HepG2 (cell line): Measurements from ENCODE around the gene C11orf24. TPM values are rescaled to one million over a fixed set of nuclear protein-coding genes. Genes with fewer than 3 reads are reported as not detected.

ENCODE experiments used
- CC2D1A ChIP-seq: sonication (generic); formaldehyde crosslinking; IDR thresholded peaks from 2 replicates; pipeline ENCODE4 v1.8.1; 2023; ENCODE audit warnings: mild to moderate bottlenecking, missing genetic modification reagents
- CHD2 ChIP-seq: IDR thresholded peaks from 2 replicates; pipeline ENCODE4 v1.6.1; 2011; ENCODE audit warnings: low read depth, low read length, improper control_type of control experiment
- ERF ChIP-seq: IDR thresholded peaks from 2 replicates; pipeline ENCODE4 v1.6.1; 2018; ENCODE audit warnings: missing biosample characterization, missing genetic modification reagents
- HES4 ChIP-seq: sonication (generic); formaldehyde crosslinking; IDR thresholded peaks from 2 replicates; pipeline ENCODE4 v1.9.0; 2021; ENCODE audit warnings: mild to moderate bottlenecking, missing genetic modification reagents, borderline replicate concordance
- MIER3 ChIP-seq: IDR thresholded peaks from 2 replicates; pipeline ENCODE4 v1.6.1; 2016; ENCODE audit warnings: missing compliant biosample characterization, borderline replicate concordance
- MXD4 ChIP-seq: IDR thresholded peaks from 2 replicates; pipeline ENCODE4 v1.6.1; 2016; ENCODE audit warnings: mild to moderate bottlenecking, missing biosample characterization, missing genetic modification reagents
- MZF1 ChIP-seq: sonication (generic); formaldehyde crosslinking; IDR thresholded peaks from 2 replicates; pipeline ENCODE4 v1.8.1; 2023; ENCODE audit warnings: mild to moderate bottlenecking, missing genetic modification reagents, borderline replicate concordance
- PHF8 ChIP-seq: sonication (generic); formaldehyde crosslinking; IDR thresholded peaks from 2 replicates; pipeline ENCODE4 v1.5.0; 2020; ENCODE audit warnings: missing genetic modification reagents
- ZBTB7A ChIP-seq: sonication (generic); formaldehyde crosslinking; IDR thresholded peaks from 2 replicates; pipeline ENCODE4 v1.8.0; 2022; ENCODE audit warnings: mild to moderate bottlenecking, missing genetic modification reagents
- ZC3H4 ChIP-seq: sonication (generic); formaldehyde crosslinking; IDR thresholded peaks from 2 replicates; pipeline ENCODE4 v1.4.0; 2020; ENCODE audit warnings: missing genetic modification reagents, borderline replicate concordance
- ZFP37 ChIP-seq: sonication (generic); formaldehyde crosslinking; IDR thresholded peaks from 2 replicates; pipeline ENCODE4 v1.4.0; 2020; ENCODE audit warnings: missing genetic modification reagents, borderline replicate concordance
- ZNF768 ChIP-seq: sonication (generic); formaldehyde crosslinking; IDR thresholded peaks from 2 replicates; pipeline ENCODE4 v1.4.0; 2020; ENCODE audit warnings: missing genetic modification reagents
- ZNF792 ChIP-seq: IDR thresholded peaks from 2 replicates; pipeline ENCODE4 v1.6.1; 2016
- ZSCAN25 ChIP-seq: sonication (generic); formaldehyde crosslinking; IDR thresholded peaks from 2 replicates; pipeline ENCODE4 v1.8.0; 2022; ENCODE audit warnings: mild to moderate bottlenecking, missing genetic modification reagents
- polyA plus RNA-seq, 8 experiments: library from polyadenylated mRNA; depleted of rRNA in 3 of 8; stranded (reverse) in 7 of 8; unstranded in 1 of 8; fragments of >200 nt; fragmentation: Illumina TruSeq in 4 of 8; extraction: Trizol in 4 of 8; gene quantifications; 2 replicates each; pipeline versions ENCODE4 v1.2.1 to v1.2.3, GENCODE V29; 2011 to 2016; ENCODE audit warnings: low read depth in 4 of 8, missing spikeins in 1 of 8, mixed read lengths in 1 of 8; ENCODE audit not compliant: insufficient read depth in 1 of 8
- total RNA-seq, 5 experiments: library from RNA; depleted of rRNA; stranded (reverse); fragments of >200 nt; fragmentation: Illumina TruSeq; extraction: Trizol; gene quantifications; 2 replicates each; pipeline ENCODE4 v1.2.3, GENCODE V29; 2016; ENCODE audit warnings: low read depth in 1 of 5
- TF ChIP-seq, protein P1 (sequence below): sonication (generic); formaldehyde crosslinking; IDR thresholded peaks from 2 replicates; pipeline ENCODE4 v1.4.0; 2020; ENCODE audit warnings: missing genetic modification reagents, borderline replicate concordance
- TF ChIP-seq, protein P2 (sequence below): sonication (generic); formaldehyde crosslinking; IDR thresholded peaks from 2 replicates; pipeline ENCODE4 v1.4.0; 2020; ENCODE audit warnings: missing genetic modification reagents
- TF ChIP-seq, protein P3 (sequence below): sonication (generic); formaldehyde crosslinking; IDR thresholded peaks from 2 replicates; pipeline ENCODE4 v1.4.0; 2020; ENCODE audit warnings: missing genetic modification reagents, mild to moderate bottlenecking, borderline replicate concordance
- TF ChIP-seq, protein P4 (sequence below): sonication (generic); formaldehyde crosslinking; conservative IDR thresholded peaks from 2 replicates; pipeline ENCODE4 v1.5.0; 2020; ENCODE audit warnings: missing genetic modification reagents
- TF ChIP-seq, protein P5 (sequence below): IDR thresholded peaks from 2 replicates; pipeline ENCODE4 v1.6.1; 2016

The C11orf24 gene
- total and polyA plus RNA-seq, 2 of the 13 experiments (the other 11 are each of a cell fraction or from before 2014, with no cell fraction given), result 52.9 to 55.5 TPM

DNA sequence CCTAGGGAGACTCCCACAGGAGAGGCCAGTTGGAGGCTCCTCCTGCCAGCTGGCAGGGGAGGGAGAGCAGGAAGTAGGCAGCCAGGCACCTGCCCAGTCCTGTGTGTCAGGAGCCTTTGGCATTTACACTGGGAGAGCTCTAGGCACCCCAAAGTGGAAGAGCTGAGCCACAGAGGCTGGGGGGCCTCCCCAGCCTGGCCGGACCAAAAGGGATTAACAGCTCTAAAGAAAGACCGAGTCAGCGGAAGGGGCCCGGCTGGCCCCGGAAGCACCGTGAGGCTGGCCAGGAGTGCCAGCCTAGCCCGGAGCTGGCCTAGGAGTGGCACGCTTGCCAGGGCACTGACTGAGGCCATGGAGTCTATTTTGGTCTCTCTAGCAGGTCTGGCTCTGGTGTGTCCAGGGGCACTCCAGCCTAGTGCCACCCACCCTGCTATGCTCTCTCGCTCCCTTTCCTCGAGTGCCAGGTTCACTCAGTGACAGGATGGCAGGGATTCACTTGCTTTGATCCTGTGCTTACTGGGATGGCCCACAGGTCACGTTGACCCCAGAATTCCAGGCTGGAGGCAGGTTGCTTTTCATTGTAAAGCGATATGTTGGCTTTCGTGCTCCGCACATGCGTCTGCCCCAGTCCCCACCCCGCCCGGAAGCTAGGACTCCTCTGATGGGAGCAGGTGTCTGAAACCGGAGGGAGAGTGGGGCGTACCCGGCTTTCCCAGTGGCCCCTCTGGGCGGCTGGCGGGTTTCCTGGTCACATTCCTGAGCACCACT is 55.4 kb downstream of the C11orf24 start (continued):
- no peak for TF ChIP-seq ZNF768 (CRISPR knock-in tag)
- TF ChIP-seq MIER3 (CRISPR knock-in tag), result no peak
- TF ChIP-seq ZC3H4 (CRISPR knock-in tag), result no peak
- TF ChIP-seq, protein P1, sequence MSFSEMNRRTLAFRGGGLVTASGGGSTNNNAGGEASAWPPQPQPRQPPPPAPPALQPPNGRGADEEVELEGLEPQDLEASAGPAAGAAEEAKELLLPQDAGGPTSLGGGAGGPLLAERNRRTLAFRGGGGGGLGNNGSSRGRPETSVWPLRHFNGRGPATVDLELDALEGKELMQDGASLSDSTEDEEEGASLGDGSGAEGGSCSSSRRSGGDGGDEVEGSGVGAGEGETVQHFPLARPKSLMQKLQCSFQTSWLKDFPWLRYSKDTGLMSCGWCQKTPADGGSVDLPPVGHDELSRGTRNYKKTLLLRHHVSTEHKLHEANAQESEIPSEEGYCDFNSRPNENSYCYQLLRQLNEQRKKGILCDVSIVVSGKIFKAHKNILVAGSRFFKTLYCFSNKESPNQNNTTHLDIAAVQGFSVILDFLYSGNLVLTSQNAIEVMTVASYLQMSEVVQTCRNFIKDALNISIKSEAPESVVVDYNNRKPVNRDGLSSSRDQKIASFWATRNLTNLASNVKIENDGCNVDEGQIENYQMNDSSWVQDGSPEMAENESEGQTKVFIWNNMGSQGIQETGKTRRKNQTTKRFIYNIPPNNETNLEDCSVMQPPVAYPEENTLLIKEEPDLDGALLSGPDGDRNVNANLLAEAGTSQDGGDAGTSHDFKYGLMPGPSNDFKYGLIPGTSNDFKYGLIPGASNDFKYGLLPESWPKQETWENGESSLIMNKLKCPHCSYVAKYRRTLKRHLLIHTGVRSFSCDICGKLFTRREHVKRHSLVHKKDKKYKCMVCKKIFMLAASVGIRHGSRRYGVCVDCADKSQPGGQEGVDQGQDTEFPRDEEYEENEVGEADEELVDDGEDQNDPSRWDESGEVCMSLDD (CRISPR knock-in tag), result no peak
- TF ChIP-seq, protein P2, sequence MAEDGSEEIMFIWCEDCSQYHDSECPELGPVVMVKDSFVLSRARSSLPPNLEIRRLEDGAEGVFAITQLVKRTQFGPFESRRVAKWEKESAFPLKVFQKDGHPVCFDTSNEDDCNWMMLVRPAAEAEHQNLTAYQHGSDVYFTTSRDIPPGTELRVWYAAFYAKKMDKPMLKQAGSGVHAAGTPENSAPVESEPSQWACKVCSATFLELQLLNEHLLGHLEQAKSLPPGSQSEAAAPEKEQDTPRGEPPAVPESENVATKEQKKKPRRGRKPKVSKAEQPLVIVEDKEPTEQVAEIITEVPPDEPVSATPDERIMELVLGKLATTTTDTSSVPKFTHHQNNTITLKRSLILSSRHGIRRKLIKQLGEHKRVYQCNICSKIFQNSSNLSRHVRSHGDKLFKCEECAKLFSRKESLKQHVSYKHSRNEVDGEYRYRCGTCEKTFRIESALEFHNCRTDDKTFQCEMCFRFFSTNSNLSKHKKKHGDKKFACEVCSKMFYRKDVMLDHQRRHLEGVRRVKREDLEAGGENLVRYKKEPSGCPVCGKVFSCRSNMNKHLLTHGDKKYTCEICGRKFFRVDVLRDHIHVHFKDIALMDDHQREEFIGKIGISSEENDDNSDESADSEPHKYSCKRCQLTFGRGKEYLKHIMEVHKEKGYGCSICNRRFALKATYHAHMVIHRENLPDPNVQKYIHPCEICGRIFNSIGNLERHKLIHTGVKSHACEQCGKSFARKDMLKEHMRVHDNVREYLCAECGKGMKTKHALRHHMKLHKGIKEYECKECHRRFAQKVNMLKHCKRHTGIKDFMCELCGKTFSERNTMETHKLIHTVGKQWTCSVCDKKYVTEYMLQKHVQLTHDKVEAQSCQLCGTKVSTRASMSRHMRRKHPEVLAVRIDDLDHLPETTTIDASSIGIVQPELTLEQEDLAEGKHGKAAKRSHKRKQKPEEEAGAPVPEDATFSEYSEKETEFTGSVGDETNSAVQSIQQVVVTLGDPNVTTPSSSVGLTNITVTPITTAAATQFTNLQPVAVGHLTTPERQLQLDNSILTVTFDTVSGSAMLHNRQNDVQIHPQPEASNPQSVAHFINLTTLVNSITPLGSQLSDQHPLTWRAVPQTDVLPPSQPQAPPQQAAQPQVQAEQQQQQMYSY (CRISPR knock-in tag), result no peak
- TF ChIP-seq MXD4 (CRISPR knock-in tag), result no peak
- TF ChIP-seq, protein P3, sequence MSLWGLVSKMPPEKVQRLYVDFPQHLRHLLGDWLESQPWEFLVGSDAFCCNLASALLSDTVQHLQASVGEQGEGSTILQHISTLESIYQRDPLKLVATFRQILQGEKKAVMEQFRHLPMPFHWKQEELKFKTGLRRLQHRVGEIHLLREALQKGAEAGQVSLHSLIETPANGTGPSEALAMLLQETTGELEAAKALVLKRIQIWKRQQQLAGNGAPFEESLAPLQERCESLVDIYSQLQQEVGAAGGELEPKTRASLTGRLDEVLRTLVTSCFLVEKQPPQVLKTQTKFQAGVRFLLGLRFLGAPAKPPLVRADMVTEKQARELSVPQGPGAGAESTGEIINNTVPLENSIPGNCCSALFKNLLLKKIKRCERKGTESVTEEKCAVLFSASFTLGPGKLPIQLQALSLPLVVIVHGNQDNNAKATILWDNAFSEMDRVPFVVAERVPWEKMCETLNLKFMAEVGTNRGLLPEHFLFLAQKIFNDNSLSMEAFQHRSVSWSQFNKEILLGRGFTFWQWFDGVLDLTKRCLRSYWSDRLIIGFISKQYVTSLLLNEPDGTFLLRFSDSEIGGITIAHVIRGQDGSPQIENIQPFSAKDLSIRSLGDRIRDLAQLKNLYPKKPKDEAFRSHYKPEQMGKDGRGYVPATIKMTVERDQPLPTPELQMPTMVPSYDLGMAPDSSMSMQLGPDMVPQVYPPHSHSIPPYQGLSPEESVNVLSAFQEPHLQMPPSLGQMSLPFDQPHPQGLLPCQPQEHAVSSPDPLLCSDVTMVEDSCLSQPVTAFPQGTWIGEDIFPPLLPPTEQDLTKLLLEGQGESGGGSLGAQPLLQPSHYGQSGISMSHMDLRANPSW, result no peak
- no peak for TF ChIP-seq MZF1
- TF ChIP-seq CHD2, result no peak
- no peak for TF ChIP-seq ZSCAN25 (CRISPR knock-in tag)
- TF ChIP-seq, protein P4, sequence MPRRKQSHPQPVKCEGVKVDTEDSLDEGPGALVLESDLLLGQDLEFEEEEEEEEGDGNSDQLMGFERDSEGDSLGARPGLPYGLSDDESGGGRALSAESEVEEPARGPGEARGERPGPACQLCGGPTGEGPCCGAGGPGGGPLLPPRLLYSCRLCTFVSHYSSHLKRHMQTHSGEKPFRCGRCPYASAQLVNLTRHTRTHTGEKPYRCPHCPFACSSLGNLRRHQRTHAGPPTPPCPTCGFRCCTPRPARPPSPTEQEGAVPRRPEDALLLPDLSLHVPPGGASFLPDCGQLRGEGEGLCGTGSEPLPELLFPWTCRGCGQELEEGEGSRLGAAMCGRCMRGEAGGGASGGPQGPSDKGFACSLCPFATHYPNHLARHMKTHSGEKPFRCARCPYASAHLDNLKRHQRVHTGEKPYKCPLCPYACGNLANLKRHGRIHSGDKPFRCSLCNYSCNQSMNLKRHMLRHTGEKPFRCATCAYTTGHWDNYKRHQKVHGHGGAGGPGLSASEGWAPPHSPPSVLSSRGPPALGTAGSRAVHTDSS (CRISPR knock-in tag), result no peak
- peak; percentile 32 for TF ChIP-seq PHF8 (CRISPR knock-in tag)
- no peak for TF ChIP-seq HES4 (CRISPR knock-in tag)
- peak; percentile 14; the same call in 1 of the 2 replicates for TF ChIP-seq ERF (CRISPR knock-in tag)
- no peak for TF ChIP-seq ZBTB7A (CRISPR knock-in tag)
- TF ChIP-seq, protein P5, sequence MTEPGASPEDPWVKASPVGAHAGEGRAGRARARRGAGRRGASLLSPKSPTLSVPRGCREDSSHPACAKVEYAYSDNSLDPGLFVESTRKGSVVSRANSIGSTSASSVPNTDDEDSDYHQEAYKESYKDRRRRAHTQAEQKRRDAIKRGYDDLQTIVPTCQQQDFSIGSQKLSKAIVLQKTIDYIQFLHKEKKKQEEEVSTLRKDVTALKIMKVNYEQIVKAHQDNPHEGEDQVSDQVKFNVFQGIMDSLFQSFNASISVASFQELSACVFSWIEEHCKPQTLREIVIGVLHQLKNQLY (CRISPR knock-in tag), result no peak
- no peak for TF ChIP-seq ZFP37 (CRISPR knock-in tag)
- TF ChIP-seq ZNF792 (CRISPR knock-in tag), result 0 out of 2 replicates have a peak, but pooled peaks have one; percentile 53
- no peak for TF ChIP-seq CC2D1A
